Stimulated activated CD4-positive, alpha-beta T cell treated with anti-CD3 and anti-CD28 coated beads, TNF-alpha, amount 100 ng/mL, for 24 hours (primary cell): ENCODE measurements around the gene DNAH1.

Source experiments
- DNase-seq, 3 experiments: peaks; one replicate each; pipeline ENCODE4 v3.0.0-alpha.2; 2020; ENCODE audit warnings: low read depth in 3 of 3

DNAH1 gene

DNA sequence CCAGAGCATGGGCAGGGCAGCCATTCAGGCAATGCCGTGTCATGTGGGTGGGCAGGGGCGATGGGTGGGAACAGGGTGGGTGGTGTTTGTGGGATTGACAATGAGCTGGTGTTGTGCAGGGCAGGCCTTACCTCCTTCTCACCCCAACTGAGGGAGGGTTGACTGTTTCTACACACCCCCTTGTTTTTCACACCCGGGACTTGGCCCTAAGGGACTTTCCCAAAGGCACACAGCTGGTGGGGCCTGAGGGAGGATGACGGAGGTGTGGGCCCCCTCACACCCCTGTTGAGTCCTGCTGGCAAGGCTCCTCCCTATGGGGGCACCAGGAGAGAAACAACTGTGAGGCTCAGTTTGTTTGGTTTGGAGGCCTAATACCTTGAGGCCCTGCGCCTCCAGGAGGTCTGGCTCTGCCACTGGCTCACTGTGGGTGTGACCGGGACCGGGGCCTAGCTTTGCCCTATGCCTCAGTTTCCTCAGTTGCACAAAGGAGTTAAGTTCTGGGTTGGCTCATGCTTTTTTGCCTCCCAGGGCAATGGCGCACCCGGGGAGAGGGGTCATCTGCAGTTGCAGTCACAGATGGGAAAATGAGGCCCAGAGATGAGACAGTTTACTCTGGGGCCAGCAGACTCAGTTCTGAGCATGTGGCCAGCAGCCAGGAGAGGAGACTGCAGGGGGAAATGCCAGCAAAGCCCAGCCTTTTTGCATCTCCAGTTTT lies 5.1 kb upstream of the DNAH1 start:
- DNase-seq: peak in 2 of 3 experiments; percentile 8 to 39

DNA sequence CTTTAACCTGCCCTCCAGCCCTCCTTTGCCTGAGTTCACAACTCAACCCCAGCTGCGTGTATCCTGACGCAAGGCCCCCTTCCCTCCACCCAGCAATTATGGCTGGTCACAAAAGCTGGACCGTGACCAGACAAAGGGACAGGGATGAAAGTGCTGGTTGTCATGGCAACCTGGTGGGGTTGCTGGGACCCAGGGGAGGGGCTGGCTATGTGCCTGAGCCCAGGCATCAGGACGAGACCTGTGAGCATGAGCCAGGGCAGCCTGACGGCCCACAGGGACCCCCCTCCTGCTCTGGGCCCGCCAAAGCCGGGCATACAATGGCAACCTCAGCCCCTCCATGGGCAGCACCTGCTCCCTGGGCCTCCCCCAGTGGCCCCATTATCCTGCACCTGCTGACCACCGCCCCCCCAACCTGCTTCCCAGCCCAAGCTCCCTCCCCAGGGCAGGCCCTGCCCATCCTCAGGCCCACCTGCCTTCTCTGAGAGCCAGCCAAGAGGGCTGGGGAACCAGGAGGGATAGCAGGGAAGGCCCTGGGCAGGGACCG lies 4.5 kb upstream of the DNAH1 start:
- no peak for DNase-seq

GRCh38 chr3:52313188-52313773 lies 2.8 kb upstream of the DNAH1 start:
- DNase-seq: no peak

DNA sequence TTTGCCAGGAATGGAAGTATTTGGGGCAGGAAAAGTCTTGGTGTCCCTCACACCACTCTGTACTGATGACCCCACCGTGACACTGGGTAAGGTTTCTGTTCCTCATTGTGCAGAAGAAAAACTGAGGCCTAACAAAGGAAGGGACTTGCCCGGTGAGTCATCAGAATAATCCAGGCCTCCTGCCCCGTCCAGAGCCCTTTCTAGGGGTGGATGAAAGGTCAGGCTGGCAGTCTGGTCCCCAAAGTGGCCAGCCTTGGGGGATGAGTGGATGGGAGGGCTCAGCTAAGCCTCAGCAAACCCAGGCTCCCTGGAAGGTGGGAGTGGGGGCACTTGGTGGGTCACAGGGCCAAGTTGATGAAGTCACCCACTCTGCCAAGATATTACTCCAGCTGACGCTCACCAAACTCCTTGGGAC lies 2.3 kb upstream of the DNAH1 start:
- no peak for DNase-seq

- no peak for DNase-seq
Observed at GRCh38 chr3:52314489-52314888, 1.6 kb upstream of the DNAH1 start.

DNA sequence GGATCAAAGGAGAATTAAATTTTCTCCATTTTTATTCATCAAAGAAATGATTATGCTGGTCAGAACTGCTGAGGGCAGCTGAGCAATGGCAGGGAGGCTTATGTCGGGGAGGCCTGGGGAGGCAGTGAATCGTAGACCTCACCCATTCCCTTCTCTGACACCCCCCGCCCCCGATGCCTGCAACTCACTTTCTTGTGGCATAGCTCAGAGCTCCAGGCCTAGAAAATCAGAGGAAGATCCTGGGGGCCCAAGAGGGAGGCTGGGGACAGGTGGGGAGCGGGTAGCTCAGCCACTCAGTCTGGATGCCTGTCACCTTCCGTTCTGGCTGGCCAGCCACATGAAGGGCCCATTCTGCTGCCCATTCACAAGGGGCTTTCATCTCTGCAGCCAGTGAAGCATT lies 1.1 kb upstream of the DNAH1 start:
- no peak for DNase-seq

DNA sequence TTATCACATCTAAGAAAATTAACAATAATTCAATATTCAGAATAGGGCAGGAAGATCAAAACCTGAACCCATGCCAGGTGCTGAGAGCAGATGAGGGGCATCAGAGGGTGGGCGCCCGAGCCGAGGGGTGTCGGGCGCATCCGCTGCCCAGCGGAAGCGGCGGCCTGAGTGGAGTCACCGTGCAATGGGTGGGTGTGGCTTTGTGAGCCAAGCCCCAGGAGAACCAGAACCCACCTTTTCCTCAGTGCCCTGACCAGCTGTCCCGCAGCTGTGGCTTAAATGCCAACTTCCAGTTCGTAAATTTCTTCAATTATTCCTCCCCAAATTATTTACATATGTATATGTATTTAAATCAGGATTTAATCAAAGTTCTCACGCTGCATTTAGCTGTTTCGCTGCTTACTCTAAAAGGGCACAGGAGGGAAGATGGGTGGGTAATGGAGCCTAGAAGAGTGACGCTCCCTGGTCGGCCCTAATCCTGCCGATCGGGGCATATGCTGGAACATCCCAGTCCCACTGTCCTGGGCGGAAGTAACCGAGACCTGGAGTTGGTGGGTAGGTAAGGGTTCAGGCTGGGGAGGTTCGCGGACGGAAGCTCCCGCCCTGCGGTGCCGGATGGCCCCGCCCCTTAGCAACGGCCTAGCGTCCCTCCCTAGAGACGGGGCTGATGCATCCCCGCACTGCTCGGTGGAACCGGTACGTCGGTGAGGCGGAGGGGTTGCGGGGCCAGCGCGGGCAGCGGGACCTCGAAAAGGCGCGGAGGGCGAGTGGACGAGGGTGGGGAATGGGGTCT lies 1.3 kb downstream of the DNAH1 start:
- peak; percentile 42 to 69 (median 49) for DNase-seq

GRCh38 chr3:52318186-52318816 lies 2.2 kb downstream of the DNAH1 start:
- DNase-seq: no peak

DNA sequence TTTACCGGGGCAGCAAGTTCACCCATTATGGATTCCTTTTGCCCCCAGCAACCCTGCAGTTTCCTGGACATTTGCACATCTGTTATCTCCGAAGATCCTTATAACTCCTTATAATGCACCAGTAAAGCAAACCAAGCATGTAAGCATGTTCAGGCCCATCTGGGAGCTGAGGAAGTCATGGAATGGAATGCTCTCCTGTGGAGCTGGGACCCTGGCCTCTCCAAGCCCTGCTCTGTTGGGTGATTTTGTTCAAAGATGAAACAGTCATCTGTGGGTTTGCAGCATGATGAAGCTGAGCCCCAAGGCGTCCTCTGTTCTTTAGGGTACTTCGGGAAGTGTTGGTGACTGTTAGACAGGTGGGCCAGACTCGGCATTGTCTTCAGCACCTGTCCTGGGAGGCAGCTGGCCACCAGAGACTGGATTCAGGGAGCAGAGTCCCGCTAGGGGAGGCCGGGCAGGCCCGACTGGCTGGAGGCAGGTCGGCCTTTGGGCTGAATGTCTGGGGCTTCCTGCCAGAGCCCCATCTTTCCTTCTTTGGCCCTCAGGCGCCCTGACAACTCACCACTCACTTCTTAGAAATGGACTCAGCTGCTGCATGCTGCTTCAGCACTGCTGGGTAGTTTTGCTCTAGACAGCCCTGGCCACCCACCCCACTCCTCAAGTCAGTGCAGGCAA lies 3.9 kb downstream of the DNAH1 start:
- no peak for DNase-seq

- no peak for DNase-seq
Observed at GRCh38 chr3:52321481-52321880, 5.4 kb downstream of the DNAH1 start.

- no peak for DNase-seq
Observed at GRCh38 chr3:52322466-52322865, 6.3 kb downstream of the DNAH1 start.

- DNase-seq: no peak
Observed at GRCh38 chr3:52323526-52324295, 7.6 kb downstream of the DNAH1 start.

GRCh38 chr3:52324676-52325075 lies 8.6 kb downstream of the DNAH1 start:
- DNase-seq: no peak

GRCh38 chr3:52325686-52326085 lies 9.6 kb downstream of the DNAH1 start:
- no peak for DNase-seq

- no peak for DNase-seq
Observed at GRCh38 chr3:52326976-52327375, 10.9 kb downstream of the DNAH1 start.

DNA sequence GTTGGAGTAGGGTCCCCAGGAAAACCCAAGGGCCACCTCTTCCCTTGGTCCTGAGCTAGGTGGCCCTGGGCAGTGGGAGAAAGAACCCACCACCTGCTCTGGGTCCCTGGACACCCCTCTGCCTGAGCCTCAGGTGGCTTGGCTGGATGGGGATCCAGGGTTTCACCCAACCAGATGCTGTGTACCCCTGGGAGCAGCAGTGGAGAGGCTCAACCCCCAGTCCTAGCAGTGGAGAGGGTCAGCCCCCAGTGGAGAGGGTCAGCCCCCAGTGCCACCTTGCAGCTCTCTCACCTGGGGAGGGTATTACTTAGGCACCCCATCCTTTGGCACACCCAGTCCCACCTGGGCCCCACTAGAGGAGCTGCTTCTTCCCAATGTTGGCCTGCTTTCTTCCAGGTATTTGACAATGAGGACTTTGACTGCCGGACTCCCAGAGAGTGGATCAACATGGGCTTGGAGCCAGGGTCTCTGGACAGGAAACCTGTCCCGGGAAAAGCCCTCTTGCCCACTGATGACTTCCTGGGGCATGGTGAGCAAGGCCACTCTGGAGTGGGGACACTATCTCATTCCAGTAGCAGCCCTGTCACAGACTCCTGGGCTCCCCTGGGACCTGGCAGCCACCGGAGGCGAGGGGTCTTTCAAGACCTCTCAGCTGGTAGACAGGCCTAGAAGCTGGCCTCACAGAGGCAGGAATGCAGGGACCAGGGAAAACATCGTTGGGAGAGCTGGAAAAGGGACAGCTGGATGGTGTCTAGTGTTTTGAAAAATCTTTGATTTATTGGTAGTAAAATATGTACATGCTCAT lies 11.6 kb downstream of the DNAH1 start:
- no peak for DNase-seq

DNA sequence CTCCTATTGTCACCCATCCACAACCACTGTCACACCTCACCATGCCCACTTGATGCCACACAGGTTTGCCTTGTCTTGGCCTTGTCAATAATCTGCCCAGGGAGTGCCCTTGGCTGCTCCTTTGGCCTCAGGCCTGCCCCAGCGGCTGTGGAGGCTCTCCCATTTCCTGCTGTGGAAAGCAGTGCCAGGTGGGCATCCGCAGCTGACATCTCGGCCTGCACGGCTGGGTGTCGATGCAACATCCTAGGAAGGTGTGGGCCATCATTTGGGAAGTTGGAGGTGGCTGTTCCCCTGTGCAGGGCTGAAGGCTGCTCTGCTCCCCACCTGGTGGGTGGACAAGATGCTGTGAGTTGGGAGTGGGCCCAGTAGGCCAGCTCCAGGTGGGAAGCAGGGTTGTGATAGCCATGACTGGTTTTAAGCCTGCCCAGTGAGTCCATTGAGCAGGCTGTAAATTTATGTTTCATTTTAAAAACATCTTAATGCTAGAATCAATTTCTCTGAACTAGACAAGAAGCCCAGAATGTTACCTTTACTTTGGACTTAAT lies 12.5 kb downstream of the DNAH1 start:
- no peak for DNase-seq

DNA sequence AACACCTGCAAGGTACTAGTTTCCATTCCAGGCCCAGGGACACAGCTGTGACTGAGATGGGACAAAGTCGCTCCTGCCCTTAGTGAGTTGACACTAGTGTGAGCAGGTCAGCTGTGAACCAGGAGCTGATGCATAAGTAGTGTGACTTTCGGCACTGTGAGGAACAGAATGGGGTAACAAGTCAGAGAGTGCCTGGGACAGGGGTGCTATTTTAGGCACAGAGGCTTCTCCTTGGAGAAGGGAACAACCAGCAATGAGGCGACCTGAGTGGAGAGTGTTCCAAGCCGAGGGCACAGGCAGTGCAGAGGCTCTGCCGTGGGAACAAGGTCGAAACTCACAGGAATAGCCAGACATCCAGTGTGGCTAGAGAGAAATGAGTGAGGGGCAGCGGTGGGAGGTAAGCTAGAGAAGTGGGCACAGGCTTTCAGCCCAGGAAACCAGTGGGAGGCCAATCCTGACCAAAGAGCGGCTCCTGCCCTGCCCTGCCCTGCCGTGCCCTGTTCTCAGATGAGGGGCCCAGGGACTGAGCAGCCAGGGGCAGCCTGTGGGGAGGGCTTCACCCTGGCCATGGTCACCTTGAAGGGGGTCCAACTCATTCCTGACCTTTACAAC lies 14.2 kb downstream of the DNAH1 start:
- DNase-seq: no peak

DNA sequence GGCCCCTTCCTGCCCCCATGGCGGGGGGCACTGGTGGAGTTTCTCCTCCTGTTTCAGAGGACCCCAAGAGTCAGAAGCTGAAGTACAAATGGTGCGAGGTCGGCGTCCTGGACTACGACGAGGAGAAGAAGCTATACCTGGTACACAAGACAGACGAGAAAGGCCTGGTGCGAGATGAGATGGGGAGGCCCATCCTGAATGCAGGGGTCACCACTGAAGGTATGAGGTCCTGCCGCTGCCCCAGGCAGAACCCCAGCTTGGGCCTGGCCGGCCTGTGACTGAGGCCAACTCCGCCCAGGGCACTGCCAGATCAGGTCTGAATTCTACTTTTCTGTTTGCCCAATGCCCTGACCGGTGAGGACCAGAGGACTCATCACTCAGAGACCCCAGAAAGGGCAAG lies 15.0 kb downstream of the DNAH1 start:
- DNase-seq: no peak
